Astrocyte of the cerebellum (primary cell): ENCODE data around the gene CCDC78.

Experiments used
- DNase-seq: peaks from one replicate; pipeline ENCODE4 v3.0.0-alpha.2; 2011; ENCODE audit warnings: low read depth
- H3K4me3 ChIP-seq: 2 replicates; pipeline ENCODE4 v1.5.1; 2011; ENCODE audit warnings: mild to moderate bottlenecking, low read depth, low read length, moderate library complexity
- CTCF ChIP-seq: IDR thresholded peaks from 2 replicates; pipeline ENCODE4 v1.5.1; 2012; ENCODE audit warnings: low read length, low read depth, moderate library complexity, mild to moderate bottlenecking; ENCODE audit errors: missing control alignments
- in situ Hi-C: cut with HindIII; loops from 2 replicates; pipeline ENCODE4 v1.10.0; 2017; ENCODE audit warnings: low sequenced_read_pairs

CCDC78 gene

GRCh38 chr16:684961-685696, 41.1 kb downstream of the CCDC78 start:
- in situ Hi-C loops, result no loop called here
- no peak overlapping the region for H3K4me3 ChIP-seq
- DNase-seq, result no peak
- TF ChIP-seq CTCF, result no peak

- H3K4me3 ChIP-seq, result peak within 1 kb of the TSS; percentile 55
- DNase-seq, result peak; percentile 78
- in situ Hi-C loops, result no loop called here
- no peak for TF ChIP-seq CTCF
Measured at GRCh38 chr16:684071-684794, 42.0 kb downstream of the CCDC78 start, which contains the start of gene JMJD8. JMJD8 (minus strand) TSS chr16:684334; CDS start chr16:684319, 15 bp downstream.

GRCh38 chr16:683396-684070, 42.7 kb downstream of the CCDC78 start:
- in situ Hi-C loops, result no loop called here
- H3K4me3 ChIP-seq, result peak overlapping the region; percentile 55
- no peak for DNase-seq
- no peak for TF ChIP-seq CTCF

GRCh38 chr16:682493-683395, 43.5 kb downstream of the CCDC78 start:
- in situ Hi-C loops, result no loop called here
- H3K4me3 ChIP-seq, result peak overlapping the region; percentile 55
- DNase-seq, result no peak
- TF ChIP-seq CTCF, result no peak

- in situ Hi-C loops, result no loop called here
- no peak for DNase-seq
Measured at GRCh38 chr16:681746-682427, 44.4 kb downstream of the CCDC78 start.

More at GRCh38 chr16:681746-682427, 44.4 kb downstream of the CCDC78 start:
- no peak for TF ChIP-seq CTCF
- peak overlapping the region; percentile 55 for H3K4me3 ChIP-seq
